HepG2 (cell line): ENCODE data around the gene ACOT8.

Experiments
- EP300 ChIP-seq, 3 experiments: sonication (generic) in 1 of 3; formaldehyde crosslinking in 1 of 3; IDR thresholded peaks; 2 replicates each; pipeline versions ENCODE4 v1.5.1 to v1.6.1; 2011 to 2020; ENCODE audit warnings: low read depth in 2 of 3, low read length in 2 of 3, borderline replicate concordance in 1 of 3, improper control_type of control experiment in 1 of 3, mild to moderate bottlenecking in 1 of 3, missing genetic modification reagents in 1 of 3, moderate library complexity in 1 of 3
- NR1H2 ChIP-seq: sonication (generic); formaldehyde crosslinking; IDR thresholded peaks from 2 replicates; pipeline ENCODE4 v1.8.1; 2022; ENCODE audit warnings: low read depth, missing genetic modification reagents, borderline replicate concordance
- RFXANK ChIP-seq: IDR thresholded peaks from 2 replicates; pipeline ENCODE4 v1.6.1; 2016
- ZFY ChIP-seq: sonication (generic); formaldehyde crosslinking; IDR thresholded peaks from 2 replicates; pipeline ENCODE4 v1.4.0; 2020; ENCODE audit warnings: missing genetic modification reagents
- ZNF747 ChIP-seq: sonication (generic); formaldehyde crosslinking; IDR thresholded peaks from 2 replicates; pipeline ENCODE4 v1.8.1; 2023; ENCODE audit warnings: missing genetic modification reagents, mild to moderate bottlenecking, borderline replicate concordance
- ZNF772 ChIP-seq: sonication (generic); formaldehyde crosslinking; IDR thresholded peaks from 2 replicates; pipeline ENCODE4 v1.5.0; 2020; ENCODE audit warnings: mild to moderate bottlenecking, missing genetic modification reagents
- ZSCAN21 ChIP-seq: sonication (generic); formaldehyde crosslinking; IDR thresholded peaks from 2 replicates; pipeline ENCODE4 v1.8.0; 2022; ENCODE audit warnings: mild to moderate bottlenecking, missing genetic modification reagents, moderate library complexity, borderline replicate concordance
- TF ChIP-seq, protein P1 (sequence below), 2 experiments: sonication (generic) in 1 of 2; formaldehyde crosslinking in 1 of 2; IDR thresholded peaks; 2 replicates each; pipeline versions ENCODE4 v1.4.0 to v1.6.1; 2016 to 2020; ENCODE audit warnings: borderline replicate concordance in 1 of 2, low read depth in 1 of 2, mild to moderate bottlenecking in 1 of 2, missing genetic modification reagents in 1 of 2

DNA sequence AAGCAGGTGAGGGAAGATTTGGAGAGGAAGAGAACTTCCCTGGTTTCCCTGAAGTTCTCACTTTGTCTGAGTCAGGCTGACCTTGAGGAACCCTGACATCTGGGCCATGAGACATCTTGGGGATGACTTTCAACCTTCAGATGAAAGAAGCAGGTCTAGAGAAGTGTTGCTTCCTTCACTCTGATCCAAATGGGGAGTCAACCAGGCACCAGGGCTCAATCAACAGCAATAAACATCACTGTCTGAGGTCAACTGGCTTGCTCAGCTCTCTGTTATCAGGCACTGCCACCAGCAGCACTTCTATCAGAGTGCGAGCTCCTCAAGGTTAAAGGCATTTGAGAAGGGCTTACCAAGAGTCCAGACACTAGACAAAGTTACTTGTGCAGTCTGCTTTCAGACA is 6.3 kb downstream of the ACOT8 start:
- TF ChIP-seq ZNF747 (CRISPR knock-in tag) (no peak), ZSCAN21 (CRISPR knock-in tag) (no peak), ZFY (CRISPR knock-in tag) (no peak), NR1H2 (CRISPR knock-in tag) (no peak), ZNF772 (CRISPR knock-in tag) (no peak), RFXANK (CRISPR knock-in tag) (no peak), EP300 (IDR thresholded peaks at IDR 0.05; ENCODE audit: low read depth in 2 of 2, low read length in 2 of 2) (no peak), EP300 (CRISPR knock-in tag; IDR thresholded peaks at IDR 0.05; ENCODE audit: borderline replicate concordance) (no peak)
- TF ChIP-seq, protein P1, sequence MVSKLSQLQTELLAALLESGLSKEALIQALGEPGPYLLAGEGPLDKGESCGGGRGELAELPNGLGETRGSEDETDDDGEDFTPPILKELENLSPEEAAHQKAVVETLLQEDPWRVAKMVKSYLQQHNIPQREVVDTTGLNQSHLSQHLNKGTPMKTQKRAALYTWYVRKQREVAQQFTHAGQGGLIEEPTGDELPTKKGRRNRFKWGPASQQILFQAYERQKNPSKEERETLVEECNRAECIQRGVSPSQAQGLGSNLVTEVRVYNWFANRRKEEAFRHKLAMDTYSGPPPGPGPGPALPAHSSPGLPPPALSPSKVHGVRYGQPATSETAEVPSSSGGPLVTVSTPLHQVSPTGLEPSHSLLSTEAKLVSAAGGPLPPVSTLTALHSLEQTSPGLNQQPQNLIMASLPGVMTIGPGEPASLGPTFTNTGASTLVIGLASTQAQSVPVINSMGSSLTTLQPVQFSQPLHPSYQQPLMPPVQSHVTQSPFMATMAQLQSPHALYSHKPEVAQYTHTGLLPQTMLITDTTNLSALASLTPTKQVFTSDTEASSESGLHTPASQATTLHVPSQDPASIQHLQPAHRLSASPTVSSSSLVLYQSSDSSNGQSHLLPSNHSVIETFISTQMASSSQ (IDR thresholded peaks at IDR 0.05; ENCODE audit: low read depth), result no peak
- TF ChIP-seq, protein P1 (CRISPR knock-in tag; IDR thresholded peaks at IDR 0.05; ENCODE audit: borderline replicate concordance), result no peak
